Measurements from ENCODE around the gene LDHAL6B. TPM values are rescaled to one million over a fixed set of nuclear protein-coding genes. Genes with fewer than 3 reads are reported as not detected.

The LDHAL6B gene
- total and polyA plus RNA-seq, 2 of the 8 experiments (the other 6 are each of a cell fraction or from before 2014, with no cell fraction given) = not detected

GRCh38 chr15:59230531-59231055, 23.9 kb downstream of the LDHAL6B start (continued):
- TF ChIP-seq USF2 (IDR thresholded peaks at IDR 0.05; ENCODE audit: low read length) (no peak), GABPA (IDR thresholded peaks at IDR 0.05; ENCODE audit: borderline replicate concordance, insufficient read depth, low read length) (no peak), RNF2 (IDR thresholded peaks at IDR 0.05; ENCODE audit: borderline replicate concordance, low read depth, low read length, missing control alignments, poor library complexity, severe bottlenecking) (no peak), EGR1 (IDR thresholded peaks at IDR 0.05; ENCODE audit: borderline replicate concordance, low read depth, low read length) (no peak)

All from H1 (cell line).